GM21825 (cell line): ENCODE data around the gene DNAJC10.
"Not testable (repeated sequence)": the region's sequence is repeated elsewhere in the genome, so short reads cannot be mapped to it uniquely, and the experiment has no call there.

Source experiments
- ATAC-seq: cut with Tn5 transposase; IDR thresholded peaks from one replicate; pipeline ENCODE4 v1.9.1; 2021; ENCODE audit warnings: mild to moderate bottlenecking, moderate library complexity; ENCODE audit not compliant: unreplicated experiment

The DNAJC10 gene

GRCh38 chr2:182715892-182716649, at the start of gene DNAJC10:
DNAJC10 (plus strand) TSS chr2:182716257; CDS start chr2:182718087, 1,830 bp downstream.
- peak; percentile 84 for ATAC-seq

- peak; percentile 80 for ATAC-seq
Observed at GRCh38 chr2:182666674-182667314, 49.3 kb upstream of the DNAJC10 start.

- ATAC-seq: no peak
Observed at GRCh38 chr2:182667315-182667695, 48.8 kb upstream of the DNAJC10 start.

GRCh38 chr2:182668671-182669070, 47.4 kb upstream of the DNAJC10 start:
- ATAC-seq: no peak

- ATAC-seq: no peak
Observed at GRCh38 chr2:182672466-182673165, 43.4 kb upstream of the DNAJC10 start.

- ATAC-seq: no peak
Observed at GRCh38 chr2:182680837-182681236, 35.2 kb upstream of the DNAJC10 start.

GRCh38 chr2:182682210-182682609, 33.8 kb upstream of the DNAJC10 start:
- no peak for ATAC-seq

GRCh38 chr2:182685559-182685958, 30.5 kb upstream of the DNAJC10 start:
- ATAC-seq: no peak

GRCh38 chr2:182686763-182687162, 29.3 kb upstream of the DNAJC10 start:
- ATAC-seq: not testable (repeated sequence)

GRCh38 chr2:182694189-182694588, 21.9 kb upstream of the DNAJC10 start:
- no peak for ATAC-seq

- no peak for ATAC-seq
Observed at GRCh38 chr2:182695776-182696175, 20.3 kb upstream of the DNAJC10 start.

GRCh38 chr2:182698671-182699070, 17.4 kb upstream of the DNAJC10 start:
- no peak for ATAC-seq

GRCh38 chr2:182705761-182706160, 10.3 kb upstream of the DNAJC10 start:
- ATAC-seq: no peak

GRCh38 chr2:182706751-182707150, 9.3 kb upstream of the DNAJC10 start:
- ATAC-seq: no peak

GRCh38 chr2:182713601-182714000, 2.5 kb upstream of the DNAJC10 start:
- ATAC-seq: no peak

- peak; percentile 5 for ATAC-seq
Observed at GRCh38 chr2:182715121-182715891, 751 bp upstream of the DNAJC10 start.

- no peak for ATAC-seq
Observed at GRCh38 chr2:182716650-182716979, 558 bp downstream of the DNAJC10 start.

GRCh38 chr2:182717416-182717815, 1.4 kb downstream of the DNAJC10 start:
- ATAC-seq: peak; percentile 31

GRCh38 chr2:182717816-182718215, 1.8 kb downstream of the DNAJC10 start:
- no peak for ATAC-seq

- ATAC-seq: no peak
Observed at GRCh38 chr2:182718459-182718858, 2.4 kb downstream of the DNAJC10 start.

GRCh38 chr2:182719116-182719515, 3.1 kb downstream of the DNAJC10 start:
- not testable (repeated sequence) for ATAC-seq
